Measurements from ENCODE around the gene SSRP1.

- no peak for TF ChIP-seq HDAC1 (IDR thresholded peaks at IDR 0.05)
- TF ChIP-seq CTCF (IDR thresholded peaks at IDR 0.05 in 2 of 3, conservative IDR thresholded peaks at IDR 0.05 in 1 of 3; ENCODE audit: insufficient read depth in 2 of 3, low read depth in 1 of 3, low read length in 3 of 3), result no peak
- TF ChIP-seq HNRNPLL (IDR thresholded peaks at IDR 0.05; ENCODE audit: low read depth, low read length, poor library complexity, severe bottlenecking), result no peak
- TF ChIP-seq GATA2 (CRISPR knock-in tag; IDR thresholded peaks at IDR 0.05), result no peak
- TF ChIP-seq ELF4 (CRISPR knock-in tag; IDR thresholded peaks at IDR 0.05), result no peak
- TF ChIP-seq, protein P1, sequence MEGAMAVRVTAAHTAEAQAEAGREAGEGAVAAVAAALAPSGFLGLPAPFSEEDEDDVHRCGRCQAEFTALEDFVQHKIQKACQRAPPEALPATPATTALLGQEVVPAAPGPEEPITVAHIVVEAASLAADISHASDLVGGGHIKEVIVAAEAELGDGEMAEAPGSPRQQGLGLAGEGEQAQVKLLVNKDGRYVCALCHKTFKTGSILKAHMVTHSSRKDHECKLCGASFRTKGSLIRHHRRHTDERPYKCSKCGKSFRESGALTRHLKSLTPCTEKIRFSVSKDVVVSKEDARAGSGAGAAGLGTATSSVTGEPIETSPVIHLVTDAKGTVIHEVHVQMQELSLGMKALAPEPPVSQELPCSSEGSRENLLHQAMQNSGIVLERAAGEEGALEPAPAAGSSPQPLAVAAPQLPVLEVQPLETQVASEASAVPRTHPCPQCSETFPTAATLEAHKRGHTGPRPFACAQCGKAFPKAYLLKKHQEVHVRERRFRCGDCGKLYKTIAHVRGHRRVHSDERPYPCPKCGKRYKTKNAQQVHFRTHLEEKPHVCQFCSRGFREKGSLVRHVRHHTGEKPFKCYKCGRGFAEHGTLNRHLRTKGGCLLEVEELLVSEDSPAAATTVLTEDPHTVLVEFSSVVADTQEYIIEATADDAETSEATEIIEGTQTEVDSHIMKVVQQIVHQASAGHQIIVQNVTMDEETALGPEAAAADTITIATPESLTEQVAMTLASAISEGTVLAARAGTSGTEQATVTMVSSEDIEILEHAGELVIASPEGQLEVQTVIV (CRISPR knock-in tag; IDR thresholded peaks at IDR 0.05; ENCODE audit: borderline replicate concordance), result no peak
- no peak for TF ChIP-seq GTF2F1 (IDR thresholded peaks at IDR 0.05; ENCODE audit: low read depth, low read length)
- TF ChIP-seq TEAD4 (IDR thresholded peaks at IDR 0.05; ENCODE audit: low read length), result no peak
- TF ChIP-seq TEAD4 (CRISPR knock-in tag; IDR thresholded peaks at IDR 0.05; ENCODE audit: borderline replicate concordance), result no peak
- TF ChIP-seq SNRNP70 (optimal IDR thresholded peaks at IDR 0.05; ENCODE audit: low read depth, low read length), result no peak
- no peak for TF ChIP-seq ZBTB8A (IDR thresholded peaks at IDR 0.05; ENCODE audit: partially characterized antibody)
- no peak for TF ChIP-seq POLR2A (conservative IDR thresholded peaks at IDR 0.05)
- TF ChIP-seq RBFOX2 (IDR thresholded peaks at IDR 0.05; ENCODE audit: low read depth, low read length), result no peak
Observed at GRCh38 chr11:57368845-57369232, 33.1 kb upstream of the SSRP1 start.

Data from K562 (cell line).